Osteocyte (in vitro differentiated cells): ENCODE data around the gene DIPK1C. TPM values are rescaled to one million over a fixed set of nuclear protein-coding genes. Genes with fewer than 3 reads are reported as not detected.

Experiments used
- DNase-seq: peaks from one replicate; pipeline ENCODE4 v3.0.0; 2021; ENCODE audit warnings: mixed read lengths; ENCODE audit not compliant: unreplicated experiment; ENCODE audit errors: extremely low spot score
- H3K27ac Mint-ChIP-seq: one replicate; pipeline ENCODE4 v1.8.0; 2021; ENCODE audit warnings: mild to moderate bottlenecking, mixed read lengths; ENCODE audit not compliant: unreplicated experiment
- H3K27me3 Mint-ChIP-seq: one replicate; pipeline ENCODE4 v1.8.0; 2021; ENCODE audit warnings: mixed read lengths; ENCODE audit not compliant: unreplicated experiment
- H3K36me3 Mint-ChIP-seq: one replicate; pipeline ENCODE4 v1.8.0; 2021; ENCODE audit warnings: mixed read lengths; ENCODE audit not compliant: unreplicated experiment
- H3K4me1 Mint-ChIP-seq: one replicate; pipeline ENCODE4 v1.8.0; 2021; ENCODE audit warnings: mixed read lengths; ENCODE audit not compliant: unreplicated experiment
- H3K4me3 Mint-ChIP-seq: one replicate; pipeline ENCODE4 v1.8.0; 2021; ENCODE audit warnings: mild to moderate bottlenecking, moderate library complexity, mixed read lengths; ENCODE audit not compliant: unreplicated experiment
- H3K9me3 Mint-ChIP-seq: one replicate; pipeline ENCODE4 v1.8.0; 2021; ENCODE audit warnings: mixed read lengths; ENCODE audit not compliant: unreplicated experiment
- total RNA-seq: library from RNA; stranded (reverse); gene quantifications from 2 replicates; pipeline ENCODE4 v1.2.1, GENCODE V29; 2021
- TF ChIP-seq, protein P1 (sequence below): fragments of 200-600 bp; sonication (generic); IDR thresholded peaks from 2 replicates; pipeline ENCODE4 v1.5.0; 2021; ENCODE audit warnings: antibody characterized with exemption, mild to moderate bottlenecking, moderate library complexity

Gene DIPK1C
- total RNA-seq, 1 donor from 2014 or later = not detected

DNA sequence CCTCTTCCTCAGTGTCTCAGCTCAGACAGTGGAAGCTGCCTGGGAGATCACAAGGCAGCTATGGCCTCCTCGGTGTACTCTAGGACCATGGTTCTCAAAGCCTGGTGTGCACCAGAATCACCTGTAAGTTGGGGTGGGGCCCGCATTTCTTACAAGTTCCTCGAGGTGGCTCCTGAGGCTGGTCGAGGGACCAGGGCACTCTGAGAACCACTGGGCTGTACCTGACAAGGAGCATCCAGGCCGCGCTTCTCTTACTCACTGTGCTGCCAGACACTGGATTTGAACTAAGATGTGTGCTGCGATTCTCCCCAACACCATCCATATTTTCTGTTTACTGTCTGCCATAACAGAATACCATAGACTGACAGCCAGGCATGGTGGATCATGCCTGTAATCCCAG is 59.5 kb downstream of the DIPK1C start:
- H3K4me3 Mint-ChIP-seq = no peak overlapping the region
- H3K27me3 Mint-ChIP-seq = no peaks in the 10 kb centered on the region
- no peak overlapping the region for H3K27ac Mint-ChIP-seq
- DNase-seq = no peak
- H3K9me3 Mint-ChIP-seq = no peaks in the 10 kb centered on the region
- TF ChIP-seq, protein P1, sequence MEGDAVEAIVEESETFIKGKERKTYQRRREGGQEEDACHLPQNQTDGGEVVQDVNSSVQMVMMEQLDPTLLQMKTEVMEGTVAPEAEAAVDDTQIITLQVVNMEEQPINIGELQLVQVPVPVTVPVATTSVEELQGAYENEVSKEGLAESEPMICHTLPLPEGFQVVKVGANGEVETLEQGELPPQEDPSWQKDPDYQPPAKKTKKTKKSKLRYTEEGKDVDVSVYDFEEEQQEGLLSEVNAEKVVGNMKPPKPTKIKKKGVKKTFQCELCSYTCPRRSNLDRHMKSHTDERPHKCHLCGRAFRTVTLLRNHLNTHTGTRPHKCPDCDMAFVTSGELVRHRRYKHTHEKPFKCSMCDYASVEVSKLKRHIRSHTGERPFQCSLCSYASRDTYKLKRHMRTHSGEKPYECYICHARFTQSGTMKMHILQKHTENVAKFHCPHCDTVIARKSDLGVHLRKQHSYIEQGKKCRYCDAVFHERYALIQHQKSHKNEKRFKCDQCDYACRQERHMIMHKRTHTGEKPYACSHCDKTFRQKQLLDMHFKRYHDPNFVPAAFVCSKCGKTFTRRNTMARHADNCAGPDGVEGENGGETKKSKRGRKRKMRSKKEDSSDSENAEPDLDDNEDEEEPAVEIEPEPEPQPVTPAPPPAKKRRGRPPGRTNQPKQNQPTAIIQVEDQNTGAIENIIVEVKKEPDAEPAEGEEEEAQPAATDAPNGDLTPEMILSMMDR = no peak
- H3K4me1 Mint-ChIP-seq = peaks cover 3% of the 10 kb centered on the region
- H3K36me3 Mint-ChIP-seq = no peaks in the 10 kb centered on the region

DNA sequence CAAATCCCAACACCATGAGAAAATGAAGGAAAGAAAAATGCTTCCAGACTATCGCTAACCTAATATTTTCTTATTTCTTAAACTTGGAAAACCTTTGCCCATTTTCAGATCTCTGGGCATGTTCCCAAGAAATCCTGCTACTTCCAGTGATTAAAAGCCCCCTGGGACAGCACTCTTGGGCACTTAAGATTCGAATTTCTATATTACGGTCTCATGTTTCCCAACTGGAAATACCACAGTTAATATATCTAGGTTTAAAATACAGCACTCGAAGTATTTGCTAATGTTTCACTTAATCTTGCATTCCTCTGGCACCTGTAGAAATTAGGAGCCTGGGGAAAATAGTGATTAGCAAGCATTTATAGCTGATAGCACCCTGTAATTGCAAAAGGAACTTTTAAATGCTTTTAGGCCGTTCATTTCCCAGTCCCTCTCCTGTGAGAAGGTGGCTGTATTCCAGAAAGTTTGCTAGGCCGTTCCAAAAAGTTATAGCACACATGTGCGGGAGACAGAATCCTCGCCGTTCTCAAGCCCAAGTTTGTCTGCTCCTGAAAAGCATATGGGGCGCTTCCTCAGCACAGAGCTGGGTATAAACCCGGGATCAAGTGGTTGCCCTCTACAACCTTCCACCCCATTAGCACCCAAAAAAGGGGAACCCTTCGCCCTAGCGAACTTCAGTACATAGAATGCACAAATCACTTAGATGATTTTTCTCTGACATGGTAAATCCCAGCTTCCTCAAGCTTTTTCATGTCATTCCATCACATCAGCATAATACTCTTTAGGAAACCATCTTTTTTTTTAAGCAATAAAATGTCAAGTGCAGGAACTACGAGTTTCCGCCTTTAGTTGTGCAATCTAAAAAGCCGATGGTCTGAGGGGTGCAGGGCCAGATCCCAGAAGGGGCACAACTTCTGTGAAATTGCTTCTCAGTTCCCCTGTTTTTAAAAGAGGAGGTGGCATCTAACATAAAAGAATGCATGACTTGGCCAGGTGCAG is 60.6 kb downstream of the DIPK1C start:
- Mint-ChIP-seq H3K36me3 (no peaks in the 10 kb centered on the region), H3K4me1 (peaks cover 3% of the 10 kb centered on the region), H3K4me3 (no peak overlapping the region), H3K27ac (no peak overlapping the region), H3K27me3 (no peaks in the 10 kb centered on the region), H3K9me3 (no peaks in the 10 kb centered on the region)
- TF ChIP-seq, protein P1 = no peak
- no peak for DNase-seq

DNA sequence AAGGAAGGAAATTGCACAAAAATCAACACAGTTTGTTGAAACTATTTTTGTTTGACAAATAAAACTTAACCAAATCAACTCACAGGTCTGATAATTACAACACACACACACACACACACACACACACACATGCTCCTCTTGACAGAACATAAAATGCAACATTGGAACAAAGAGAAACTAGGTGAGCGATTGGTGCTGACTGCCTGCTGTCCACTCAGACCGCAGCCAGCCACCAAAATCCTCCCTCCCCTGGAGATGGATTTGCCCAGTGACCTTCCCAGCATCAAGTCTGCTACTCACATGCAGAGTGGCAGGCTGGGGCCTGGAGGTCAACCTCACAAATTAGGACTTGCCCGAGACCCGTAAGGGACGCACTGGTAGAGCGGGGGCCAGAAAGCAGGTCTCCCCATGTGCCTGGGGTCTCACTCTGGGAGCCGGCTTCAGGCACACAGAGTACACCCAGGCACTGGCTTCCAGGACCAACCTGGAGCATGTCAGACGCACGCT is 61.4 kb downstream of the DIPK1C start:
- Mint-ChIP-seq H3K27ac (no peak overlapping the region), H3K9me3 (no peaks in the 10 kb centered on the region), H3K36me3 (no peaks in the 10 kb centered on the region), H3K4me1 (peaks cover 3% of the 10 kb centered on the region), H3K27me3 (no peaks in the 10 kb centered on the region), H3K4me3 (no peak overlapping the region)
- TF ChIP-seq, protein P1 = no peak
- DNase-seq = no peak

DNA sequence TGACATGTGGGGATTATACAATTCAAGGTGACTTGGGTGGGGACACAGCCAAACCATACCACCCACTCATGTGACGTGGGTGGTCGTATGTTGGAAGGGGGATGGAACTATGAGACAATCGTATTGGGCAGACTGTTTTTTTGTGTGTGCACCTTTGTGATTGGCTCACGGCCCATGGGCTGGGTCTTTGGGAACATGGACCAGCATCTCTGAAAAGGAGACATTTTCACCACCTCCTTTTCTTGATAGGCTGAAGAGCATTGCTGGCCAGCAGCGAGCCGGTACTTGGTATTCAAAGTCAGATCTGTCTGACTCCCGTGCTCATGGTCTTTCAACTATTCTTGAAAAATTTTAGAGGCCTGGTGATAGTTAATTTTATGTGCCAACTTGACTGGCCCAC is 62.1 kb downstream of the DIPK1C start:
- Mint-ChIP-seq H3K27ac (no peak overlapping the region), H3K4me1 (peaks cover 3% of the 10 kb centered on the region), H3K27me3 (no peaks in the 10 kb centered on the region), H3K36me3 (no peaks in the 10 kb centered on the region), H3K9me3 (no peaks in the 10 kb centered on the region), H3K4me3 (no peak overlapping the region)
- no peak for DNase-seq
- TF ChIP-seq, protein P1 = no peak

DNA sequence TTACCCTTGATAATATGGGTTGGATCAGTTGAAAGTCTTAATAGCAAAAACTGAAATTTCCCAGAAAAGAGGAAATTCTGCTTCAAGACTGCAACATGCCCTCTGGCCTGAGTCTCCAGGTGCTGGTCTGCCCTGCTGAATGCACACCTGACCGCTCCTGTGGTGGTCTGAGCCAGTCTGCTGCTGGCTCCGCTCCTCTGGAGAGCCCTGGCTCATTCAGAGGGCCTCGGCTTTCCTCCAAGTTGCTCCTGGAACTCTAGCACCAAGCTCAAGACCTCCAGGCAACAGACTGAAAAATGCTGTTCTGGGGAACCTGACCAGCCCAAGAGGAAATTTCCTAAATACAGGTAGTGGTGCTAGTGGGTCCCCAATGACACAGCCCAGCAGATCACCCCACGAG is 64.8 kb downstream of the DIPK1C start:
- no peaks in the 10 kb centered on the region for H3K36me3 Mint-ChIP-seq
- peaks cover 3% of the 10 kb centered on the region for H3K4me1 Mint-ChIP-seq
- TF ChIP-seq, protein P1 = no peak
- no peak overlapping the region for H3K27ac Mint-ChIP-seq
- H3K9me3 Mint-ChIP-seq = no peaks in the 10 kb centered on the region
- no peak for DNase-seq
- no peak overlapping the region for H3K4me3 Mint-ChIP-seq
- H3K27me3 Mint-ChIP-seq = no peaks in the 10 kb centered on the region
